Activated T-cell treated with anti-CD3 and anti-CD28 coated beads, Interleukin-2, amount 50 U/mL, for 1 hour (primary cell): ENCODE measurements around the gene TSTD2.

Experiments used
- DNase-seq: peaks from one replicate; pipeline ENCODE4 v3.0.0-alpha.2; 2020

The TSTD2 gene

GRCh38 chr9:97632985-97633858, at the start of gene TSTD2, which contains the start of gene NCBP1:
Gene TSTD2 (minus strand): TSS chr9:97633368. CDS start chr9:97627562, 5,806 bp downstream.
Gene NCBP1 (plus strand): TSS chr9:97633821. CDS start chr9:97633882, 61 bp downstream.
- DNase-seq: peak; percentile 93

- no peak for DNase-seq
Measured at GRCh38 chr9:97682242-97682641, 49.1 kb upstream of the TSTD2 start.

GRCh38 chr9:97675655-97676054, 42.5 kb upstream of the TSTD2 start:
- DNase-seq: no peak

GRCh38 chr9:97673922-97674321, 40.8 kb upstream of the TSTD2 start:
- no peak for DNase-seq

GRCh38 chr9:97672403-97672802, 39.2 kb upstream of the TSTD2 start:
- DNase-seq: no peak

- no peak for DNase-seq
Measured at GRCh38 chr9:97670586-97670985, 37.4 kb upstream of the TSTD2 start.

GRCh38 chr9:97668485-97668884, 35.3 kb upstream of the TSTD2 start:
- no peak for DNase-seq

- DNase-seq: no peak
Measured at GRCh38 chr9:97666907-97667686, 33.9 kb upstream of the TSTD2 start.

GRCh38 chr9:97665742-97666141, 32.6 kb upstream of the TSTD2 start:
- DNase-seq: no peak

GRCh38 chr9:97660847-97661246, 27.7 kb upstream of the TSTD2 start:
- no peak for DNase-seq

- no peak for DNase-seq
Measured at GRCh38 chr9:97660340-97660739, 27.2 kb upstream of the TSTD2 start.

GRCh38 chr9:97659771-97660170, 26.6 kb upstream of the TSTD2 start:
- no peak for DNase-seq

- no peak for DNase-seq
Measured at GRCh38 chr9:97658707-97659106, 25.5 kb upstream of the TSTD2 start.

- DNase-seq: no peak
Measured at GRCh38 chr9:97651646-97652045, 18.5 kb upstream of the TSTD2 start.

- DNase-seq: no peak
Measured at GRCh38 chr9:97647996-97648395, 14.8 kb upstream of the TSTD2 start.

- no peak for DNase-seq
Measured at GRCh38 chr9:97645720-97646119, 12.6 kb upstream of the TSTD2 start.

GRCh38 chr9:97640325-97640724, 7.2 kb upstream of the TSTD2 start:
- no peak for DNase-seq

GRCh38 chr9:97638666-97639065, 5.5 kb upstream of the TSTD2 start:
- no peak for DNase-seq

GRCh38 chr9:97636903-97637302, 3.7 kb upstream of the TSTD2 start:
- no peak for DNase-seq

- no peak for DNase-seq
Measured at GRCh38 chr9:97635026-97635425, 1.9 kb upstream of the TSTD2 start.

- DNase-seq: no peak
Measured at GRCh38 chr9:97633859-97634490, 807 bp upstream of the TSTD2 start.

- peak; percentile 29 for DNase-seq
Measured at GRCh38 chr9:97632248-97632984, 752 bp downstream of the TSTD2 start.

- DNase-seq: no peak
Measured at GRCh38 chr9:97630591-97630990, 2.6 kb downstream of the TSTD2 start.
